ENCODE results near the gene SLC2A2.

DNA sequence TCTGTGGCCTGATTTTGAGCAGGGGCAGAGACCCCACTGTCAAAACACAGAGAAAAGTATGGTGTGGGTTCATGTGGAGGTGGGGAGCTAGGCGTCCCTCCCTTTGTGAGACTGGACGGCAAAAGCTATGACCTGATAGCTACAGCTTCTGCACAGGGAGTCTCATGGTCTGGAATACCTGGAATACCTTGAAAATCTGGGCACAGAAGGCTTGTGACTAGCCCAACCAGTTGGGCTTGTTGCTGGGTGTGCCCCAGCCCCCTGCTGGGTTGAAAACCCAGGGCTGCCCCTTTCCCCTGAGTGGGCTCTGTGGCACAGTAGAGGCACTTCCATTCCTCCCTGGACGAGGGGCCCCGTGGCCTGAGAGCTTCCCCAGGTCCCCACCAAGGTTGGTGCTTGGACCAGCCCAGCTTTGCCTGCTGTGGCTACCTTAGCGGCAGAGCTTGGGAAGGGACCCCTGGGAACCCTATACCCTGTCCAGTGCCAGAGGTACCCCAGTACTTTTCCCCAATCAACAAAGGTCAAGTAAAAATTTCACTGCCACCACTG is 37.3 kb downstream of the SLC2A2 start:
- TF ChIP-seq, protein P1, sequence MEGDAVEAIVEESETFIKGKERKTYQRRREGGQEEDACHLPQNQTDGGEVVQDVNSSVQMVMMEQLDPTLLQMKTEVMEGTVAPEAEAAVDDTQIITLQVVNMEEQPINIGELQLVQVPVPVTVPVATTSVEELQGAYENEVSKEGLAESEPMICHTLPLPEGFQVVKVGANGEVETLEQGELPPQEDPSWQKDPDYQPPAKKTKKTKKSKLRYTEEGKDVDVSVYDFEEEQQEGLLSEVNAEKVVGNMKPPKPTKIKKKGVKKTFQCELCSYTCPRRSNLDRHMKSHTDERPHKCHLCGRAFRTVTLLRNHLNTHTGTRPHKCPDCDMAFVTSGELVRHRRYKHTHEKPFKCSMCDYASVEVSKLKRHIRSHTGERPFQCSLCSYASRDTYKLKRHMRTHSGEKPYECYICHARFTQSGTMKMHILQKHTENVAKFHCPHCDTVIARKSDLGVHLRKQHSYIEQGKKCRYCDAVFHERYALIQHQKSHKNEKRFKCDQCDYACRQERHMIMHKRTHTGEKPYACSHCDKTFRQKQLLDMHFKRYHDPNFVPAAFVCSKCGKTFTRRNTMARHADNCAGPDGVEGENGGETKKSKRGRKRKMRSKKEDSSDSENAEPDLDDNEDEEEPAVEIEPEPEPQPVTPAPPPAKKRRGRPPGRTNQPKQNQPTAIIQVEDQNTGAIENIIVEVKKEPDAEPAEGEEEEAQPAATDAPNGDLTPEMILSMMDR (IDR thresholded peaks at IDR 0.05): no peak
- TF ChIP-seq POLR2A (IDR thresholded peaks at IDR 0.05): no peak
